H9 (cell line): Measurements from ENCODE around the gene TRAPPC14. TPM values are rescaled to one million over a fixed set of nuclear protein-coding genes. Genes with fewer than 3 reads are reported as not detected.
A peak's percentile ranks its signal among the peaks of the same experiment; 100 is the strongest.

Experiments used
- DNase-seq: peaks from one replicate; pipeline ENCODE4 v3.0.0-alpha.2; 2017
- H2AFZ ChIP-seq: one replicate; pipeline ENCODE4 v1.6.1; 2013; ENCODE audit warnings: mild to moderate bottlenecking, low read length, control low read depth, moderate library complexity
- H2AK5ac ChIP-seq: 2 replicates; pipeline ENCODE4 v1.6.1; 2013; ENCODE audit warnings: low read length, control low read depth, mixed read lengths; ENCODE audit not compliant: insufficient read length
- H2BK120ac ChIP-seq: one replicate; pipeline ENCODE4 v1.6.1; 2013; ENCODE audit warnings: low read depth, mild to moderate bottlenecking, low read length, control low read depth, inconsistent platforms; ENCODE audit not compliant: poor library complexity, severe bottlenecking
- H2BK12ac ChIP-seq: 2 replicates; pipeline ENCODE4 v1.6.1; 2013; ENCODE audit warnings: low read length, control low read depth, mixed read lengths, low read depth; ENCODE audit not compliant: insufficient read length
- H2BK15ac ChIP-seq: 2 replicates; pipeline ENCODE4 v1.6.1; 2013; ENCODE audit warnings: low read depth, low read length, control low read depth
- H2BK20ac ChIP-seq: one replicate; pipeline ENCODE4 v1.6.1; 2013; ENCODE audit warnings: low read depth, mild to moderate bottlenecking, low read length, control low read depth, inconsistent platforms; ENCODE audit not compliant: poor library complexity, severe bottlenecking
- H2BK5ac ChIP-seq: 2 replicates; pipeline ENCODE4 v1.6.1; 2013; ENCODE audit warnings: low read length, control low read depth, mixed read lengths; ENCODE audit not compliant: insufficient read length
- H3K14ac ChIP-seq: 2 replicates; pipeline ENCODE4 v1.6.1; 2013; ENCODE audit warnings: low read length, control low read depth; ENCODE audit not compliant: insufficient read depth
- H3K18ac ChIP-seq: 2 replicates; pipeline ENCODE4 v1.6.1; 2013; ENCODE audit warnings: low read depth, mild to moderate bottlenecking, mixed read lengths, low read length, control low read depth; ENCODE audit not compliant: insufficient read length
- H3K23ac ChIP-seq: 2 replicates; pipeline ENCODE4 v1.6.1; 2013; ENCODE audit warnings: low read length, control low read depth, mixed read lengths, low read depth; ENCODE audit not compliant: insufficient read length
- H3K23me2 ChIP-seq: 2 replicates; pipeline ENCODE4 v1.6.1; 2013; ENCODE audit warnings: low read depth, mild to moderate bottlenecking, mixed read lengths, low read length, control low read depth; ENCODE audit not compliant: insufficient read length, poor library complexity, severe bottlenecking
- H3K27ac ChIP-seq: 2 replicates; pipeline ENCODE4 v1.5.1; 2013; ENCODE audit warnings: low read length, control low read depth, mixed read lengths, low read depth; ENCODE audit not compliant: insufficient read length
- H3K27me3 ChIP-seq: 2 replicates; pipeline ENCODE4 v1.6.1; 2013; ENCODE audit warnings: low read length, control low read depth, inconsistent platforms; ENCODE audit not compliant: insufficient read depth
- H3K4ac ChIP-seq: 2 replicates; pipeline ENCODE4 v1.6.1; 2013; ENCODE audit warnings: low read depth, mild to moderate bottlenecking, control low read depth, inconsistent platforms, low read length, moderate library complexity
- H3K4me1 ChIP-seq: 2 replicates; pipeline ENCODE4 v1.6.1; 2013; ENCODE audit warnings: low read length, control low read depth, inconsistent platforms; ENCODE audit not compliant: insufficient read depth
- H3K4me2 ChIP-seq: 2 replicates; pipeline ENCODE4 v1.6.1; 2013; ENCODE audit warnings: low read length, control low read depth, mixed read lengths; ENCODE audit not compliant: insufficient read length, insufficient read depth
- H3K56ac ChIP-seq: 2 replicates; pipeline ENCODE4 v1.6.1; 2013; ENCODE audit warnings: low read depth, mild to moderate bottlenecking, mixed read lengths, low read length, control low read depth; ENCODE audit not compliant: insufficient read length
- H3K79me1 ChIP-seq: 2 replicates; pipeline ENCODE4 v1.6.1; 2013; ENCODE audit warnings: low read depth, mild to moderate bottlenecking, moderate library complexity, low read length, control low read depth, inconsistent platforms; ENCODE audit not compliant: insufficient read depth, poor library complexity, severe bottlenecking
- H3K79me2 ChIP-seq: 2 replicates; pipeline ENCODE4 v1.6.1; 2013; ENCODE audit warnings: low read length, control low read depth, inconsistent platforms; ENCODE audit not compliant: insufficient read depth
- H3K9ac ChIP-seq: 2 replicates; pipeline ENCODE4 v1.6.1; 2013; ENCODE audit warnings: low read length, control low read depth, mixed read lengths; ENCODE audit not compliant: insufficient read length; ENCODE audit errors: extremely low read depth
- H3K9me3 ChIP-seq: one replicate; pipeline ENCODE4 v1.6.1; 2013; ENCODE audit warnings: low read depth, low read length, inconsistent platforms; ENCODE audit not compliant: control insufficient read depth
- H3T11ph ChIP-seq: one replicate; pipeline ENCODE4 v1.6.1; 2013; ENCODE audit warnings: mild to moderate bottlenecking, low read length, control low read depth, inconsistent platforms
- H4K20me1 ChIP-seq: one replicate; pipeline ENCODE4 v1.6.1; 2013; ENCODE audit not compliant: control insufficient read depth, insufficient read length, insufficient read depth
- H4K5ac ChIP-seq: 2 replicates; pipeline ENCODE4 v1.6.1; 2013; ENCODE audit warnings: low read depth, mild to moderate bottlenecking, mixed read lengths, low read length, control low read depth; ENCODE audit not compliant: insufficient read length
- H4K8ac ChIP-seq: replicated peaks from 2 replicates; pipeline ENCODE4 v1.6.1; 2013; ENCODE audit warnings: low read length, control low read depth, mixed read lengths, low read depth; ENCODE audit not compliant: insufficient read length
- H4K91ac ChIP-seq: 2 replicates; pipeline ENCODE4 v1.6.1; 2013; ENCODE audit warnings: low read depth, mild to moderate bottlenecking, moderate library complexity, mixed read lengths, low read length, control low read depth; ENCODE audit not compliant: insufficient read length
- H3K27ac Mint-ChIP-seq, 3 experiments: 2 replicates in 2 of 3; 3 replicates in 1 of 3; pipeline ENCODE4 v1.8.0; 2020 to 2021; ENCODE audit warnings: mixed read lengths in 3 of 3, mild to moderate bottlenecking in 1 of 3, moderate library complexity in 1 of 3
- H3K27me3 Mint-ChIP-seq: 2 replicates; pipeline ENCODE4 v1.8.0; 2021; ENCODE audit warnings: low read depth, mild to moderate bottlenecking, moderate library complexity, mixed read lengths
- H3K36me3 Mint-ChIP-seq, 3 experiments: 2 replicates in 2 of 3; 3 replicates in 1 of 3; pipeline ENCODE4 v1.8.0; 2020 to 2021; ENCODE audit warnings: low read depth in 3 of 3, mixed read lengths in 3 of 3; ENCODE audit not compliant: insufficient read depth in 1 of 3
- H3K4me1 Mint-ChIP-seq, 2 experiments: 2 replicates each; pipeline ENCODE4 v1.8.0; 2020; ENCODE audit warnings: mixed read lengths in 2 of 2
- H3K4me3 Mint-ChIP-seq, 2 experiments: 2 replicates in 1 of 2; 3 replicates in 1 of 2; pipeline ENCODE4 v1.8.0; 2020 to 2021; ENCODE audit warnings: mild to moderate bottlenecking in 2 of 2, mixed read lengths in 2 of 2, moderate library complexity in 1 of 2
- H3K9me3 Mint-ChIP-seq, 2 experiments: 2 replicates in 1 of 2; 3 replicates in 1 of 2; pipeline ENCODE4 v1.8.0; 2020; ENCODE audit warnings: mild to moderate bottlenecking in 2 of 2, mixed read lengths in 2 of 2, moderate library complexity in 1 of 2
- CTCF ChIP-seq: fragments of 200-600 bp; sonication (generic); conservative IDR thresholded peaks from 3 replicates; pipeline ENCODE4 v1.8.0; 2021; ENCODE audit warnings: antibody characterized with exemption, mild to moderate bottlenecking
- WGBS: extraction: QIAGEN DNeasy Blood & Tissue Kit; methylation state at CpG from one replicate; pipeline ENCODE4 v1.1.7; 2013; ENCODE audit warnings: missing lambda C conversion rate, low lambda C conversion rate, mixed read lengths; ENCODE audit not compliant: insufficient read length; ENCODE audit errors: extremely low coverage; 5-methylcytosine and 5-hydroxymethylcytosine counted together
- total RNA-seq: library from RNA; stranded (reverse); gene quantifications from 2 replicates; pipeline ENCODE4 v1.2.1, GENCODE V29; 2021

Gene TRAPPC14
- total RNA-seq, 1 experiment from 2014 or later: 32.8 TPM

- no peak overlapping the region for H2AK5ac ChIP-seq
- H3K79me2 ChIP-seq: no peaks in the 10 kb centered on the region
- no peaks in the 10 kb centered on the region; a peak in 1 of 5 replicates for H3K9me3 Mint-ChIP-seq
- no CpG with 5 or more reads among the region's 5 CpGs for WGBS
- H3K4me2 ChIP-seq: no peak overlapping the region
- H4K8ac ChIP-seq: no peak overlapping the region
- TF ChIP-seq CTCF: no peak
- no peaks in the 10 kb centered on the region for H3K9me3 ChIP-seq
- H4K20me1 ChIP-seq: no peaks in the 10 kb centered on the region
- no peak overlapping the region for H3K14ac ChIP-seq
- no peaks in the 10 kb centered on the region; a peak in 1 of 7 replicates for H3K36me3 Mint-ChIP-seq
- no peak overlapping the region for H2AFZ ChIP-seq
- H3K27me3 Mint-ChIP-seq: peaks cover 24% of the 10 kb centered on the region
- no peak overlapping the region for H4K91ac ChIP-seq
- no peak overlapping the region for H3K27ac ChIP-seq
- no peak overlapping the region for H4K5ac ChIP-seq
- no peak overlapping the region for H3K9ac ChIP-seq
- no peak overlapping the region for H3K4ac ChIP-seq
- H2BK12ac ChIP-seq: no peak overlapping the region
- 0 out of 7 replicates have a peak overlapping the region, but pooled peaks of 1 of the 3 experiments have one; percentile 27 for H3K27ac Mint-ChIP-seq
- no peak overlapping the region for H3K4me3 Mint-ChIP-seq
- no peak overlapping the region for H2BK120ac ChIP-seq
- H3K79me1 ChIP-seq: no peaks in the 10 kb centered on the region
- no peak overlapping the region for H3K23ac ChIP-seq
- no peak overlapping the region for H2BK20ac ChIP-seq
- DNase-seq: no peak
- H3K4me1 ChIP-seq: peaks cover 7% of the 10 kb centered on the region
- H3K56ac ChIP-seq: no peak overlapping the region
- peaks cover 30 to 39% of the 10 kb centered on the region in 2 experiments for H3K4me1 Mint-ChIP-seq
- no peak overlapping the region for H3T11ph ChIP-seq
- H3K23me2 ChIP-seq: peaks cover 12% of the 10 kb centered on the region
- H2BK5ac ChIP-seq: no peak overlapping the region
- no peak overlapping the region for H2BK15ac ChIP-seq
- H3K18ac ChIP-seq: no peak overlapping the region
- H3K27me3 ChIP-seq: no peaks in the 10 kb centered on the region; the same call in 1 of the 2 replicates
Measured at GRCh38 chr7:100163871-100164270, 5.3 kb upstream of the TRAPPC14 start.
